ENCODE measurements around the gene SERPINA12.

- TF ChIP-seq, protein P1, sequence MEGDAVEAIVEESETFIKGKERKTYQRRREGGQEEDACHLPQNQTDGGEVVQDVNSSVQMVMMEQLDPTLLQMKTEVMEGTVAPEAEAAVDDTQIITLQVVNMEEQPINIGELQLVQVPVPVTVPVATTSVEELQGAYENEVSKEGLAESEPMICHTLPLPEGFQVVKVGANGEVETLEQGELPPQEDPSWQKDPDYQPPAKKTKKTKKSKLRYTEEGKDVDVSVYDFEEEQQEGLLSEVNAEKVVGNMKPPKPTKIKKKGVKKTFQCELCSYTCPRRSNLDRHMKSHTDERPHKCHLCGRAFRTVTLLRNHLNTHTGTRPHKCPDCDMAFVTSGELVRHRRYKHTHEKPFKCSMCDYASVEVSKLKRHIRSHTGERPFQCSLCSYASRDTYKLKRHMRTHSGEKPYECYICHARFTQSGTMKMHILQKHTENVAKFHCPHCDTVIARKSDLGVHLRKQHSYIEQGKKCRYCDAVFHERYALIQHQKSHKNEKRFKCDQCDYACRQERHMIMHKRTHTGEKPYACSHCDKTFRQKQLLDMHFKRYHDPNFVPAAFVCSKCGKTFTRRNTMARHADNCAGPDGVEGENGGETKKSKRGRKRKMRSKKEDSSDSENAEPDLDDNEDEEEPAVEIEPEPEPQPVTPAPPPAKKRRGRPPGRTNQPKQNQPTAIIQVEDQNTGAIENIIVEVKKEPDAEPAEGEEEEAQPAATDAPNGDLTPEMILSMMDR (IDR thresholded peaks at IDR 0.05) = no peak
- TF ChIP-seq GABPB1 (CRISPR knock-in tag; IDR thresholded peaks at IDR 0.05) (no peak), JUN (CRISPR knock-in tag; IDR thresholded peaks at IDR 0.05) (no peak), ZNF263 (CRISPR knock-in tag; IDR thresholded peaks at IDR 0.05; ENCODE audit: low read depth) (no peak), ATF6 (CRISPR knock-in tag; IDR thresholded peaks at IDR 0.05) (no peak), ZNF423 (CRISPR knock-in tag; IDR thresholded peaks at IDR 0.05) (no peak), HMGXB4 (CRISPR knock-in tag; IDR thresholded peaks at IDR 0.05) (no peak), GRHL2 (CRISPR knock-in tag; IDR thresholded peaks at IDR 0.05; ENCODE audit: insufficient replicate concordance, severe bottlenecking) (no peak), ZNF232 (CRISPR knock-in tag; IDR thresholded peaks at IDR 0.05) (no peak), TEAD4 (CRISPR knock-in tag; IDR thresholded peaks at IDR 0.05) (no peak), MAX (CRISPR knock-in tag; IDR thresholded peaks at IDR 0.05) (no peak), ZMAT4 (CRISPR knock-in tag; IDR thresholded peaks at IDR 0.05) (no peak)
- TF ChIP-seq, protein P2, sequence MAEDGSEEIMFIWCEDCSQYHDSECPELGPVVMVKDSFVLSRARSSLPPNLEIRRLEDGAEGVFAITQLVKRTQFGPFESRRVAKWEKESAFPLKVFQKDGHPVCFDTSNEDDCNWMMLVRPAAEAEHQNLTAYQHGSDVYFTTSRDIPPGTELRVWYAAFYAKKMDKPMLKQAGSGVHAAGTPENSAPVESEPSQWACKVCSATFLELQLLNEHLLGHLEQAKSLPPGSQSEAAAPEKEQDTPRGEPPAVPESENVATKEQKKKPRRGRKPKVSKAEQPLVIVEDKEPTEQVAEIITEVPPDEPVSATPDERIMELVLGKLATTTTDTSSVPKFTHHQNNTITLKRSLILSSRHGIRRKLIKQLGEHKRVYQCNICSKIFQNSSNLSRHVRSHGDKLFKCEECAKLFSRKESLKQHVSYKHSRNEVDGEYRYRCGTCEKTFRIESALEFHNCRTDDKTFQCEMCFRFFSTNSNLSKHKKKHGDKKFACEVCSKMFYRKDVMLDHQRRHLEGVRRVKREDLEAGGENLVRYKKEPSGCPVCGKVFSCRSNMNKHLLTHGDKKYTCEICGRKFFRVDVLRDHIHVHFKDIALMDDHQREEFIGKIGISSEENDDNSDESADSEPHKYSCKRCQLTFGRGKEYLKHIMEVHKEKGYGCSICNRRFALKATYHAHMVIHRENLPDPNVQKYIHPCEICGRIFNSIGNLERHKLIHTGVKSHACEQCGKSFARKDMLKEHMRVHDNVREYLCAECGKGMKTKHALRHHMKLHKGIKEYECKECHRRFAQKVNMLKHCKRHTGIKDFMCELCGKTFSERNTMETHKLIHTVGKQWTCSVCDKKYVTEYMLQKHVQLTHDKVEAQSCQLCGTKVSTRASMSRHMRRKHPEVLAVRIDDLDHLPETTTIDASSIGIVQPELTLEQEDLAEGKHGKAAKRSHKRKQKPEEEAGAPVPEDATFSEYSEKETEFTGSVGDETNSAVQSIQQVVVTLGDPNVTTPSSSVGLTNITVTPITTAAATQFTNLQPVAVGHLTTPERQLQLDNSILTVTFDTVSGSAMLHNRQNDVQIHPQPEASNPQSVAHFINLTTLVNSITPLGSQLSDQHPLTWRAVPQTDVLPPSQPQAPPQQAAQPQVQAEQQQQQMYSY (CRISPR knock-in tag; IDR thresholded peaks at IDR 0.05) = no peak
- TF ChIP-seq, protein P3, sequence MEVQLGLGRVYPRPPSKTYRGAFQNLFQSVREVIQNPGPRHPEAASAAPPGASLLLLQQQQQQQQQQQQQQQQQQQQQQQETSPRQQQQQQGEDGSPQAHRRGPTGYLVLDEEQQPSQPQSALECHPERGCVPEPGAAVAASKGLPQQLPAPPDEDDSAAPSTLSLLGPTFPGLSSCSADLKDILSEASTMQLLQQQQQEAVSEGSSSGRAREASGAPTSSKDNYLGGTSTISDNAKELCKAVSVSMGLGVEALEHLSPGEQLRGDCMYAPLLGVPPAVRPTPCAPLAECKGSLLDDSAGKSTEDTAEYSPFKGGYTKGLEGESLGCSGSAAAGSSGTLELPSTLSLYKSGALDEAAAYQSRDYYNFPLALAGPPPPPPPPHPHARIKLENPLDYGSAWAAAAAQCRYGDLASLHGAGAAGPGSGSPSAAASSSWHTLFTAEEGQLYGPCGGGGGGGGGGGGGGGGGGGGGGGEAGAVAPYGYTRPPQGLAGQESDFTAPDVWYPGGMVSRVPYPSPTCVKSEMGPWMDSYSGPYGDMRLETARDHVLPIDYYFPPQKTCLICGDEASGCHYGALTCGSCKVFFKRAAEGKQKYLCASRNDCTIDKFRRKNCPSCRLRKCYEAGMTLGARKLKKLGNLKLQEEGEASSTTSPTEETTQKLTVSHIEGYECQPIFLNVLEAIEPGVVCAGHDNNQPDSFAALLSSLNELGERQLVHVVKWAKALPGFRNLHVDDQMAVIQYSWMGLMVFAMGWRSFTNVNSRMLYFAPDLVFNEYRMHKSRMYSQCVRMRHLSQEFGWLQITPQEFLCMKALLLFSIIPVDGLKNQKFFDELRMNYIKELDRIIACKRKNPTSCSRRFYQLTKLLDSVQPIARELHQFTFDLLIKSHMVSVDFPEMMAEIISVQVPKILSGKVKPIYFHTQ (CRISPR knock-in tag; IDR thresholded peaks at IDR 0.05) = no peak
Measured at GRCh38 chr14:94532447-94532846, 23.2 kb upstream of the SERPINA12 start.
